Karpas-422 (cell line): ENCODE data around the gene ADGRA1. TPM values are rescaled to one million over a fixed set of nuclear protein-coding genes. Genes with fewer than 3 reads are reported as not detected.

Experiments used
- DNase-seq: peaks from one replicate; pipeline ENCODE4 v3.0.0-alpha.2; 2015
- H2AFZ ChIP-seq: fragments of 200-600 bp; sonication (generic); 2 replicates; pipeline ENCODE4 v1.6.1; 2014; ENCODE audit warnings: antibody characterized with exemption, low read length, mixed read lengths
- H3K27ac ChIP-seq: fragments of 200-600 bp; sonication (generic); 2 replicates; pipeline ENCODE4 v1.5.1; 2014; ENCODE audit warnings: mild to moderate bottlenecking, low read length, moderate library complexity
- H3K27me3 ChIP-seq: fragments of 200-600 bp; sonication (generic); 2 replicates; pipeline ENCODE4 v1.6.1; 2014; ENCODE audit warnings: low read length, mixed read lengths
- H3K36me3 ChIP-seq: fragments of 200-600 bp; sonication (generic); 2 replicates; pipeline ENCODE4 v1.6.1; 2014; ENCODE audit warnings: low read length, mixed read lengths; ENCODE audit not compliant: insufficient read depth
- H3K4me1 ChIP-seq: fragments of 200-600 bp; sonication (generic); 2 replicates; pipeline ENCODE4 v1.6.1; 2014; ENCODE audit warnings: mild to moderate bottlenecking, low read length, mixed read lengths
- H3K4me2 ChIP-seq: fragments of 200-600 bp; sonication (generic); 2 replicates; pipeline ENCODE4 v1.6.1; 2014; ENCODE audit warnings: low read length, low read depth, mild to moderate bottlenecking; ENCODE audit not compliant: poor library complexity, severe bottlenecking
- H3K4me3 ChIP-seq: fragments of 200-600 bp; sonication (generic); 2 replicates; pipeline ENCODE4 v1.5.1; 2014; ENCODE audit warnings: mild to moderate bottlenecking, antibody characterized with exemption, low read length, mixed read lengths
- H3K79me2 ChIP-seq: fragments of 200-600 bp; sonication (generic); 2 replicates; pipeline ENCODE4 v1.6.1; 2014; ENCODE audit warnings: mild to moderate bottlenecking, low read length, mixed read lengths
- H3K9ac ChIP-seq: fragments of 200-600 bp; sonication (generic); 2 replicates; pipeline ENCODE4 v1.6.0; 2014; ENCODE audit warnings: low read length
- H3K9me2 ChIP-seq: fragments of 200-600 bp; sonication (generic), shearing (Covaris generic); replicated peaks from 2 replicates; pipeline ENCODE4 v1.6.0; 2014; ENCODE audit warnings: mild to moderate bottlenecking, low read length, moderate library complexity; ENCODE audit not compliant: insufficient read depth
- H3K9me3 ChIP-seq: fragments of 300-700, 200-600 bp; sonication (generic); 2 replicates; pipeline ENCODE4 v1.6.1; 2014; ENCODE audit warnings: low read length, mixed read lengths
- H4K20me1 ChIP-seq: fragments of 200-600 bp; sonication (generic); 2 replicates; pipeline ENCODE4 v1.6.1; 2014; ENCODE audit warnings: mild to moderate bottlenecking, antibody characterized with exemption, low read length, low read depth; ENCODE audit not compliant: insufficient read depth
- total RNA-seq: library from RNA; depleted of rRNA; stranded (reverse); fragments of >200 nt; shearing (Covaris generic); gene quantifications from 2 replicates; pipeline ENCODE4 v1.2.3, GENCODE V29; 2014; ENCODE audit warnings: low replicate concordance

The ADGRA1 gene
- total RNA-seq, 1 experiment from 2014 or later: not detected

GRCh38 chr10:133091316-133091715 lies 3.6 kb downstream of the ADGRA1 start:
- H3K4me1 ChIP-seq: no peaks in the 10 kb centered on the region
- no peak overlapping the region for H3K4me3 ChIP-seq
- H3K9ac ChIP-seq: no peak overlapping the region
- H3K27ac ChIP-seq: no peak overlapping the region
- no peak overlapping the region for H3K4me2 ChIP-seq
- H3K36me3 ChIP-seq: no peaks in the 10 kb centered on the region
- H4K20me1 ChIP-seq: no peaks in the 10 kb centered on the region
- no peak overlapping the region for H2AFZ ChIP-seq
- no peaks in the 10 kb centered on the region for H3K27me3 ChIP-seq
- DNase-seq: no peak
- H3K9me3 ChIP-seq: no peaks in the 10 kb centered on the region
- H3K9me2 ChIP-seq: no peaks in the 10 kb centered on the region
- H3K79me2 ChIP-seq: no peaks in the 10 kb centered on the region

GRCh38 chr10:133093291-133093690 lies 5.6 kb downstream of the ADGRA1 start:
- Histone ChIP-seq H3K27ac (no peak overlapping the region), H3K4me3 (no peak overlapping the region), H4K20me1 (no peaks in the 10 kb centered on the region), H3K4me1 (no peaks in the 10 kb centered on the region), H3K79me2 (no peaks in the 10 kb centered on the region), H3K27me3 (no peaks in the 10 kb centered on the region), H2AFZ (no peak overlapping the region), H3K9ac (no peak overlapping the region), H3K36me3 (no peaks in the 10 kb centered on the region), H3K9me3 (no peaks in the 10 kb centered on the region), H3K4me2 (no peak overlapping the region), H3K9me2 (no peaks in the 10 kb centered on the region)
- DNase-seq: no peak

GRCh38 chr10:133094286-133094685 lies 6.6 kb downstream of the ADGRA1 start:
- H3K4me1 ChIP-seq: no peaks in the 10 kb centered on the region
- no peaks in the 10 kb centered on the region for H3K9me3 ChIP-seq
- H3K4me2 ChIP-seq: no peak overlapping the region

GRCh38 chr10:133094866-133095265 lies 7.1 kb downstream of the ADGRA1 start:
- Histone ChIP-seq H3K9me3 (no peaks in the 10 kb centered on the region), H3K9me2 (no peaks in the 10 kb centered on the region), H3K4me3 (no peak overlapping the region), H4K20me1 (no peaks in the 10 kb centered on the region), H3K36me3 (no peaks in the 10 kb centered on the region), H3K79me2 (no peaks in the 10 kb centered on the region), H3K4me2 (no peak overlapping the region), H3K27ac (no peak overlapping the region), H2AFZ (no peak overlapping the region), H3K27me3 (no peaks in the 10 kb centered on the region), H3K9ac (no peak overlapping the region), H3K4me1 (no peaks in the 10 kb centered on the region)
- no peak for DNase-seq

More at GRCh38 chr10:133094286-133094685, 6.6 kb downstream of the ADGRA1 start:
- Histone ChIP-seq H3K27me3 (no peaks in the 10 kb centered on the region), H4K20me1 (no peaks in the 10 kb centered on the region), H3K27ac (no peak overlapping the region), H3K9me2 (no peaks in the 10 kb centered on the region), H3K9ac (no peak overlapping the region), H3K4me3 (no peak overlapping the region), H2AFZ (no peak overlapping the region), H3K36me3 (no peaks in the 10 kb centered on the region), H3K79me2 (no peaks in the 10 kb centered on the region)
- no peak for DNase-seq

- Histone ChIP-seq H3K9me3 (no peaks in the 10 kb centered on the region), H2AFZ (no peak overlapping the region), H3K79me2 (no peaks in the 10 kb centered on the region), H3K9ac (no peak overlapping the region), H3K4me1 (no peaks in the 10 kb centered on the region), H3K9me2 (no peaks in the 10 kb centered on the region), H4K20me1 (no peaks in the 10 kb centered on the region), H3K27me3 (no peaks in the 10 kb centered on the region), H3K36me3 (no peaks in the 10 kb centered on the region), H3K4me3 (no peak overlapping the region), H3K27ac (no peak overlapping the region), H3K4me2 (no peak overlapping the region)
- DNase-seq: no peak
Observed at GRCh38 chr10:133095586-133095985, 7.9 kb downstream of the ADGRA1 start.

GRCh38 chr10:133096616-133097269 lies 9.0 kb downstream of the ADGRA1 start:
- DNase-seq: peak; percentile 47
- Histone ChIP-seq H3K36me3 (no peaks in the 10 kb centered on the region), H3K4me2 (no peak overlapping the region), H3K27ac (no peak overlapping the region), H3K9ac (no peak overlapping the region), H4K20me1 (no peaks in the 10 kb centered on the region), H3K9me2 (no peaks in the 10 kb centered on the region), H3K4me1 (no peaks in the 10 kb centered on the region), H3K27me3 (no peaks in the 10 kb centered on the region), H3K9me3 (no peaks in the 10 kb centered on the region), H3K79me2 (no peaks in the 10 kb centered on the region), H3K4me3 (no peak overlapping the region), H2AFZ (no peak overlapping the region)

- Histone ChIP-seq H3K36me3 (no peaks in the 10 kb centered on the region), H3K79me2 (no peaks in the 10 kb centered on the region), H3K27me3 (no peaks in the 10 kb centered on the region), H3K27ac (no peak overlapping the region), H3K9ac (no peak overlapping the region), H4K20me1 (no peaks in the 10 kb centered on the region), H3K4me1 (no peaks in the 10 kb centered on the region), H3K4me2 (no peak overlapping the region), H3K9me3 (no peaks in the 10 kb centered on the region), H2AFZ (no peak overlapping the region), H3K9me2 (no peaks in the 10 kb centered on the region), H3K4me3 (no peak overlapping the region)
- DNase-seq: no peak
Observed at GRCh38 chr10:133097418-133097817, 9.7 kb downstream of the ADGRA1 start.

GRCh38 chr10:133097961-133098360 lies 10.2 kb downstream of the ADGRA1 start:
- no peaks in the 10 kb centered on the region for H3K9me2 ChIP-seq
- H3K4me3 ChIP-seq: no peak overlapping the region
- no peak overlapping the region for H2AFZ ChIP-seq
- no peaks in the 10 kb centered on the region for H4K20me1 ChIP-seq
- no peaks in the 10 kb centered on the region for H3K36me3 ChIP-seq
- no peak overlapping the region for H3K27ac ChIP-seq
- no peak overlapping the region for H3K9ac ChIP-seq
- H3K9me3 ChIP-seq: no peaks in the 10 kb centered on the region
- H3K4me2 ChIP-seq: no peak overlapping the region
- no peaks in the 10 kb centered on the region for H3K79me2 ChIP-seq
- no peaks in the 10 kb centered on the region for H3K4me1 ChIP-seq
- no peaks in the 10 kb centered on the region for H3K27me3 ChIP-seq
- DNase-seq: no peak
